Lung microvascular endothelial cell (primary cell): ENCODE measurements around the gene CDC14A. TPM values are rescaled to one million over a fixed set of nuclear protein-coding genes. Genes with fewer than 3 reads are reported as not detected.
A peak's percentile ranks its signal among the peaks of the same experiment; 100 is the strongest.

Experiments
- DNase-seq, 2 donors: peaks; one replicate each; pipeline versions ENCODE4 v3.0.0 to v3.0.0-alpha.2; 2010; ENCODE audit warnings: low read depth in 2 of 2
- total RNA-seq: library from RNA; depleted of rRNA; stranded (reverse); fragments of >200 nt; gene quantifications from 2 replicates; pipeline ENCODE4 v1.2.1, GENCODE V29; 2014

Gene CDC14A
- total RNA-seq, 1 donor from 2014 or later: 6.0 TPM

DNA sequence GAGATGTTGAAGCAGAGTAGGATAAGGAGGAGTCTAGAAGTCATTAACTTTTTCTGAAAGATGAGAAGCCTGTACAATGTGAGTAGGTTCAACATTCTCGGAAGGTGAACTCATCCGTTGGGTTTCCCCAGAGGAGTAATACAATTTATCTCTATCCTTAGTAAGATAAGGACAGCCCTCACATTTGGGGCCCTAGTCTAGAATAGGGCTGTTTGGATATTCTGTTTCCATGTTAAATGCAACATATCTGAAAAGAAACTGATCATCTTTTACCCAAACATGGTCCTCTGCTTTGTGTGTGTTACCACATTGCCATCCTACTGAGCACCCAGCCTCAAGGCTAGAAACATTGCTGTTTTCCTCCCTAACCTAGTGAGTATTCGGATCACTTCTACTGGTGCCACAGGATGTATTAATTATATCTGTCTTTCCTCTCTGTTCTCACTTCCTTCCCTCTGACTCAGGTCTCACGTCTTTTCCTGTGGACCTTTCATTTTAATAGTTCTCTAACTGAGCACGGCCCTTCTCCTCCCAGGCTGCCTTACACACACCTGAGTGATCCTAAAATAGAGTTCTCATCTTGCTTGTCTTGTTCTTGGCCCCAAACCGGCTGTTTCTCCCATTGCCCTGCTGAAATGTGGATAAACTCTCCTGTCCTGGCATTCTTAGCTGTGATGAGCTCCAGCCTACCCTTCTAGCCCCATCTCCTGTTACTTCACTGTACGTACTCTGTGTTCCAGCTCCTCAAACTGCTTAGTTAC lies 91.7 kb downstream of the CDC14A start:
- peak; percentile 60 to 73 for DNase-seq

GRCh38 chr1:100445565-100445964 lies 93.3 kb downstream of the CDC14A start:
- DNase-seq: peak in 1 of 2 donors; percentile 28

DNA sequence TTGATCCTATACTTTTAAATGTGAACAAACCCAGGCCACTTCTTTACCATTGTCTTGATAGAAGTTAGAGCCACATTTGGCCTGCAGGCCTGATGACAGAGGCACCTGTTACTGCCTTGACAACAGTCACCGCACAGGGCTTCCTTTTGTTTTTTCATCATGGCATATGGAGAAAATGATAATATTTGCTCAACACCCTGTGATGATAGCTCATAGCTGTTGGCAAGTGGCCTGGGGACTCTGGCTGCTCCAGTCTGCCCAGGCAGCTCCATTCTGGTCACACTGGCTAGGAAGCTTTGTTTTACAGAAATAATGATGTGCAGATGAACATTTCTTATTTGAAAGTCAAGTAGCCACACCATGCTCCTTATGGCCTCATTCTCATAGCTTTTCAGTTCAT lies 96.1 kb downstream of the CDC14A start:
- DNase-seq: peak in 1 of 2 donors; percentile 94

DNA sequence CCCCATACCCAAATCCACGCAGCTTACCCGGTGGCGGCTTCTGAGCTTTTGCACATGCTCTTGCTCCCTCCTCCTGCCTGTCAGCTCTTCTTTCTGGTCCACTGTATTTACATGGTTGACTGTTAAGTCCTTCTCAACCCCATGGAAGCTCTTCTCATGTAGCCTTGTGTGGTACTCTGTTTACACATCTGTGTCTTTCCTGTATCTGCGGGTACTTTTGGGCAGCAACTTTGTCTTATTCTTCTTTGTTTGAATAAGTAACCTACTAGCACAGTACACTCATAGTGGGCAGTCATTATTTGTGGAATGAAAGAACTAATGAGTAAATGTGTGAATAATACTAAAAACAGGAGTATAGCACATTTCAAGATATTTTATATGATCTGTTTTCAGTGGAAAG lies 97.2 kb downstream of the CDC14A start:
- DNase-seq: no peak

- DNase-seq: peak in 1 of 2 donors; percentile 7
Observed at GRCh38 chr1:100452641-100453040, 100.3 kb downstream of the CDC14A start.

- DNase-seq: peak; percentile 11 to 26
Observed at GRCh38 chr1:100455478-100456072, 103.3 kb downstream of the CDC14A start.

- DNase-seq: peak in 1 of 2 donors; percentile 3
Observed at GRCh38 chr1:100456880-100457279, 104.6 kb downstream of the CDC14A start.

- DNase-seq: no peak
Observed at GRCh38 chr1:100457683-100458082, 105.4 kb downstream of the CDC14A start.

GRCh38 chr1:100458661-100459357 lies 106.5 kb downstream of the CDC14A start:
- no peak for DNase-seq

DNA sequence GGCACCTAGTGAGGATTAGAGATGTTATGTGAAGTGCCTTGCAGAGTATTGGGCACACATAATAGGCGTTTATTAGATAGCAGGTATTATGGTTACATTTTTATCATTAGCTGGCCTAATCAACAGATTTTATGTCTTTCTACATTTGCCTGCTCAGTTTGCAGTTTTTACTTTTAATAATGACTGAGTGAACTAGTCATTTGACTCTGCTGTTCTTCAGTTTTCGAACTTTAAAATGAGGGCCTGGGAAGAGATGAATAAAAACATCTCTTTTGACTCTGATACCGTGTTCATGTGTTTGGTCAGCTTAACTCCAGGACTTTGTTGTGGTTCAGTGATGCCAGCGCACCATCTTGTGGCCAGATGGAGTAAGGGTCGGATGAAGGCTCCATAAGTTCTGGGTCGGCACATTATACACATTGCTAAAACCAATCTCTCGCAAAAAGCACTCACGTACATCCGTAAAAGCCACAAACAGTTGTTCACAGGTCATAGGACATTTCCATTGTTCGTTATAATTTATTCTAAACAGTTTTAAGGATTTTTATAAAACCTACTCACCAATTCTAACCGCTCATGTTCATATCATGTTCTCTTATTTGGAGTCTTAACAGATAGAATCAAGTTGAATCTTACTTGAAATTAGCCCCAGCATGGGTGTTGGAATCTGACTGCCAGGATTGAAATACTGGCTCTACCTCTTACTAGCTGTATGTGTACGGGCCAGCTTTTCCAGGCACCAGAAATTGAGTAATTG lies 107.2 kb downstream of the CDC14A start:
- DNase-seq: peak; percentile 86 to 93

- no peak for DNase-seq
Observed at GRCh38 chr1:100461222-100461621, 108.9 kb downstream of the CDC14A start.

GRCh38 chr1:100462326-100463025 lies 110.2 kb downstream of the CDC14A start:
- no peak for DNase-seq

DNA sequence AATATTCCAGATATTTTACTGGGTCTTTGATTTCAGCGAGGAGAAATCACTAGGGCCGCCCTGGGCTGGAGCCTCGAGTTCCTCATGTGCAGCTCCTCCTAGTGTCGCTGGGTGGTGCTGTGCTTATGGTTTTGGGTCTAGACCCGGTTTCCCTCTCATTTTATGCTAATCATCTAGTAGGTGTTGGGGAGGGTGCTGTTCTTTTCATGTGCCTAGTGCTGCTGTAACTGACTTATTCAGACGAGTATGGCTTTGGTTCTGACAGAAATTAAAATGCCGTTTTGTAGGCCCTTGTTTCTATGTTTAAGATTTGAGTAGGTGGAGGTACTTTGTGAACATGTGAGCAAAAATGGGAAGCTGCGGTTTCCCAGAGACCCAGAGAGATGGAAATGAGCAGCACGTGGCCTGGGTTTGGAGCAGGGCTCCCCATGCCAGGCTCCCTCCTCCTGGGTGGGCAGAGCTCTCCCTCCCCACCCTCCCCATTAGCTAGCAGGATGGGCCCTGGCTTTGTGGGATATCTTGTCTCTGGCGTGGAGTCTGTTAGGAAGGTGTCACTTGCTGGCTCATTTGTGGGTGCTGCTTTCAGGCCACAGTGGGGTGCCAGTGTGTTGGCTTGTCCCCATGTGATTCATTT lies 111.6 kb downstream of the CDC14A start:
- DNase-seq: peak; percentile 72 to 76

DNA sequence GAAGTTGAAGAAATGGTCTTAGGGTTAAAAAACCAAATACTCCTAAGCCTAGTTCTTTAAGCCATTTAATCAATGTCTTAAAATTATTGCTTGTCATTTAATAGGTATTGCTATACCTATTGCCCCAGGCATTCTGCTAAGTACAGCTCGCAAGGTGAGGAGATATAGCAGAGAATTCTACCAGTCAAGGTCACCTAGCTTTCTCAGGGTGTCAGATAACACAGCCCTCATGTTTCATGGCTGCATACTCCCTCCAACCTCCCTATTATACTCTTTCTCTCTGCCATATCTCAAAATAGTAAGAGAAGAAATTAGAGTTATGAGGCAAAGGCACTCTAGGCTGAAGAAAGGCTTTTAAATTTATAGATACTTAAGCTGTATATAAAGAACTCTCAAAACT lies 117.3 kb downstream of the CDC14A start:
- no peak for DNase-seq

DNA sequence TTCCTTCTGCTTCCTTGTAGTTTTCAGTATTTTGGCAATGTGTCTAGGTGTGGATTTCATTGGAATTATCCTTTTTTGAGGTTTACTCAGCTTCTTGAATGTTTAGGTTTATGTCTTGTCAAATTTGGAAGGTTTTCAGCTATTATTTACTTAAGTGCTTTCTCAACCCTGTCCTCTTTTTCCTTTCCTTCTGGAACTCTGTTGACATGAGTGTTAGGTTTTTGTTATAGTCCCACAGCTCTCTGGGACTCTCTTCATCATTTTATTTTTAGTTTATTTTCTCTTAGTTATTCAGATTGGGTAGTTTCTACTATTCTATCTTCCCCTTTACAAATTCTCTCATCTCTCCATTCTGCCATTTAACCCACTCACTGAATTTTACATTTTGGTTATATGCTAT lies 122.5 kb downstream of the CDC14A start:
- no peak for DNase-seq

DNA sequence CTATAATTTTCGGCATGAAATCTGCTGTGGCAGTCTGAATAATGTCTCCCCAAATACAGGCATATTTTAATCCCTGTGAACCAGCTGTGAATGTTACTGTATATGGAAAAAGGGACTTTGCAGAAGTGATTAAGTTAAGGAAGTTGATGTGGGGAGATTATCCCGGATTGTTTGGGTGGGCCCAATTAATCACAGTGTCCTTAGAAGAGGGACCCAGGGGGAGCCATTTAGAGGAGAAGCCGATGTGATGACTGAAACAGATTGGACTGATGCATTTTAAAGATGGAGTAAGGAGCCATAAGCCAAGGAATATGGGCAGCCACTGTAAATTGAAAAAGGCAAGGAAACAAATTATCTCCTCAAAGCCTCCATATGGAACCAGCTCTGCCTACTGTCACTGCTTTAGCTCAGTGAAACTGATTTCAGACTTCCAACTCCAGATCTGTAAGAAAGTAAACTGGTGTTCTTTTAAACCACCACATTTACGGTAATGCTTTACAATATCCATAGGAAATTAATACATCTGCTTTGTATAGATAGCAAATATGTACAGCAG lies 124.5 kb downstream of the CDC14A start:
- DNase-seq: no peak

DNA sequence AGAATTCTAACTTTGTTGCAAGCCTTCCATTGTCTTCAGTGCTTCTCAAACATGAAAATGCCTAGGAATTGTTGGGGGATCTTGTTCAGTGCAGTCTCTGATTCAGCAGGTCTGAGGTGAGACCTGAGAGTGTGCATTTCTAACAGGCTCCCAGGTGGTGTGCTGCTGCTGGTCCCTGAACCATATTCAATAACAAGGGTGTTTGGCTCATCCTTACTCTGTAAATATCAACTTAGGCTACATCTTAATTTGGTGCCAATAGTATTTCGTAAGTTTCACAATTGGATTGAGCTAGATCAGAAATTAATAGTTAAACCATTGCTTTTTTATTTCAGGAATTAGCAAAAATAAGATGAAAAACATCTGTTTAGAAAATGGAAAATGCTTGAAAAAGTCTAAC lies 126.5 kb downstream of the CDC14A start:
- no peak for DNase-seq

- DNase-seq: no peak
Observed at GRCh38 chr1:100479620-100480338, 127.5 kb downstream of the CDC14A start.

- no peak for DNase-seq
Observed at GRCh38 chr1:100481303-100481702, 129.0 kb downstream of the CDC14A start.

- peak in 1 of 2 donors; percentile 52 for DNase-seq
Observed at GRCh38 chr1:100482167-100482566, 129.9 kb downstream of the CDC14A start.
